GM18870 (cell line): ENCODE measurements around the gene SELENOO.

Experiments used
- ATAC-seq: cut with Tn5 transposase; IDR thresholded peaks from one replicate; pipeline ENCODE4 v1.9.1; 2021; ENCODE audit warnings: moderate library complexity; ENCODE audit not compliant: unreplicated experiment

Gene SELENOO

DNA sequence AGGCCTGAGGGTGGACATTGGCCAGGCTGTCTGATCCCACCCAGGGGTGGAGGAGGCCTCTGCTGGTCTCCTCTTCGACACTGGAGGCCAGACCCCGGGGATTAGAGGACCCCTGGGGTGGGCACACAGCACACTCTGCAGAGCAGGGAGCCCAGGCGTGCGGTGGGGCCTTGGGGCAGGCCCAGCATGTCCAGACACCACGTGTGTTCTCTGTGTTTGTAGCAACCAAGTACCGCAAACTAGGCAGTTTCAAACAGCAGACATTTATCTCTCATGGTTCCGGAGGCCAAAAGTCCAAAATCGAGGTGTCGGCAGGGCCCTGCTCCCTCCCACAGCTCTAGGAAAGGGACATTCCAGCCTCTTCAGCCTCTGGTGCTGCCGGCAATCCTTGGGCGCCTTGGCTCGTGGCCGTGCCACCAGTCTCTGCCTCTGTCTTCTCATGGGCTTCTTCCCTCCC lies 28.8 kb upstream of the SELENOO start:
- no peak for ATAC-seq

DNA sequence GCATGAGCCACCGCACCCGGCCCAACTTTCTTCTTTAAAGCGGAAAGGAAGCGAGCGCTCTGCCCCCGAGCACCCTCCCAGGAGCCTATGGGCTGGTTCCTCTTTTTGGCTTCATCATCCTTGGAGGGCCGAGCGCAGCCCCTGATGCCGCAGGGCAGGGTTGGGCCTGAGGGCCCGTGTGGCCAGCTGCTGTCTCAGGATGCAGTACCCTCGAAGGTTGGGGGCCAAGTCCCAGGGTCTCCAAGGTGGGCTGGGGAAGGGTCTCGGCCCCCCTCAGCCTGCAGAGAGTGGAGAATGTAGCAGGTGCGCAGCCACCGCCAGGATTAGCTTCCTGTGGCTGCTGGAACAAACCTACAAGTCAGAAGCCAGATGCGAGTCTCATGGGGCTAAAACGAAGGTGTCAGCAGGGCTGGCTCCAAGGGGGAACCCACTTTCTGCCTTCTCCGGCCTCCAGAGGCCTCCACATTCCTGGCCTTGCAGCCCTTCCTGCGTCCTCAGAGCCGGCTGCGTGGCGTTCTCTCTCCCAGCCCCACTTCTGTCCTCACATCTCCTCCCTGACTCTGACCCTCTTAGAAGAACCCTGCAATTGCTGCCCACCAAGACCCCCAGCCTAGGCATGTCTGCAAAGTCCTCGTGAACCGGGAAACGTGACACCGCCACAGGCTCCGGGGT lies 27.4 kb upstream of the SELENOO start:
- ATAC-seq: no peak

DNA sequence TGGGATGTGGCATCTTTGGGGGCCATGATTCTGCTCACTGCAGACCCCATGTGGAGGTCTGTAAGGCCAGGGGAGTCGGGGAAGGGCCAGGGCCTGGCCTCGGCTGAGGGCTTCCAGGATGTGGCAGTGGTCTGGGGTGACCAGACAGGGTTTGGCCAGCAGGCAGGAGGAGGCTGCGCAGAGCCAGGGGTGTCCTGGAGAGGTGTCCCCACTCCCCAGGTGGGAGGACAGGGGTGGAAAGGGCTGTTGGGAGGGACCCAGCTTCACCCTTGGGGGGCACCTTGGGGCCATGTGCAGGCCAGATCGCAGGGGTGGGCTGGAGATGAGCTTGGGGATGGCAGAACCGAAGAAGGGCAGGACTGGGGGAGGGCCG lies 26.8 kb upstream of the SELENOO start:
- ATAC-seq: no peak

DNA sequence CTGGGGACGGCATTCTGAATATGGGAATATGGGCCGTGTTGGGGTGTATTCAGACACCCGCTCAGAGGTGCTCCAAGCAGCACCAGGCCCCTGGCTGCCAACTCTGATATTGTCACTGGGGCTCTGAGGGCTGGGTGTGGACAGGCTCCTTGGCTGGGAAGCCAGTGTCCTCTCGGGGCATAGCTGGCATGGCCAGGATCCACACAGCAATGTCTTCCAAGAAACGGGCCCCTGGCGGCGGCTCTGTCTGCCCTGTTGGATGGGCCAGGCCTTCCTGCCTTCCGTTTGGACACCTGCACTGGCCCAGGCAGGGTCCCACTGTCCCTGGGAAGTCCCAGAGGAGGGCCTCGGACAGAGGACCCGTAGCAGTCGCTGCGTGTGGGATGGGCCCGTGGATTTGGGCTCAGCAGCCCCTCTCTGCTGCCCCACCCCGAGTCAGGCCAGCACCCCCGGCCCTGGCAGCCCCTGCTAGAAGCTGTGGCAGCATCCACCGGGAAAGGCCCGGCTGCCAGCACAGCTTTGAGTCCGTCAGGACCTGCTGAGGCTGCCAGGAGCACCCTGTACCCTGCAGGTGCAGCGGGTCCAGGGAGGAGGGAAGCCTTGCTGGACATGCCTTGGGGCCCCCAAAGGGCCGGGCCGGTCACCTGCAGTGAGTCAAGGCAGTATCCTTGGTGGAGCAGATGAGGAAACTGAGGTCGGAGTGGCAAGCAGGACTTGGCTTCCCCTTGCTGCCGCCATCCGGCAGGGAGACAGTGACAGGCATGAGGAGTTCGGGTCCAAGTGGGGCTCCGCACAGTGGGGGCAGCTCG lies 26.2 kb upstream of the SELENOO start:
- ATAC-seq: no peak

DNA sequence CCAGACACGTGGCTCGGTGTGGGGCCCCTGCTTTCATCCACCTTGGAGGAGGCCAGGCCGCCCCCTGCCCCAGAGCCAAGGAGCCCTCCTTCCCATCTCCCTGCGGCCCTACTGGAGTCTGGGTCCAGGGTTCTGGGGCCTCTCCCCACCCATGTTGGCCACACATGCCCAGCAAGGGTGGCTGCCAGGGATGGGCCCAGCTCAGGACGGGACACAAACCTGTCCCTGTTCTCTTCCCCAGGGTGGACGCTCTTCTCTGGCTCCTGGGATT lies 25.7 kb upstream of the SELENOO start:
- ATAC-seq: no peak

DNA sequence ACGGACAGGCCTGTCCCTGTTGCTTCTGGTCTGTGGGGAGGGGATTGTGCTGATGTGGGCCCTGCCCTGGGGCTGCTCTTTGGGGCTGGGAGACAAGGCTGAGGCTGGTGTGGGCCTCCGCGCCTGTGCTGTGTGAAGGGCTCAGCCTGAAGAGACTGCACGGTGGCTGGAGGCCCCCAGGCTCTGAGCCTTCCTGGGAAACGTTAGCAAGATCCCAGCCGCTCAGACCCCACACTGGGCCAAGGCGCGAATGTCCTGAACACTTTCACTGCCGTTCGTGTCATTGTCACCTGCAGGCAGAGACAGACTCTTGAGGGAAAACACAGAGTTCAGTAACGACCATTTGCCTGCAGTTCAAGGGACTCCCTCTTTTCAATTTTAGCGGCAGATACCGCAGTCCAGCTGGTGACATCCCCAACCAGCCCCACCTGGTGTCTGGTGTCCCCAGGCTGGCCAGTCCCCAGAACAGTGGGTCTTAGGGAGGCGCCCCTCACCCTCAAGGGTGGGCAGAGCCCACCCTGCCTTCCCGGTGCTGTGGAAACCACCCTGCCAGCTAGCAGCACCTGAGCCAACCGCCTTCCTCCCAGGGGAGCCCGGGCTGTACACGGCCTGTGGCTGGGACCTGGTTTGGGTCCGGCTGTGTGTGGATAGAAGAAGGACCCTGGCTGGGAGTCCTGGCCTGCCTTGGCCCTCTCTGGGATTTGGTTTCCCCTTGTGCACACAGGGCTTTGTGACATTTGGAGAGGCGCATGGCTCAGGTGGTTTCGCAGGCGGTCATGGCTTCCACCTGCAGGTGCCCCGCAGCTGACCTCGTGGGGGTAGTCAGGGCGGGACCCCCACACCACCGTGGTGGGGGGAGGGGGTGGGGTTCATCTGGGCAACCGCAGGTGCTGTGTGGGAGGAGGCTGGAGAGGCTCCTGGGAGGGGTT lies 24.6 kb upstream of the SELENOO start:
- no peak for ATAC-seq

DNA sequence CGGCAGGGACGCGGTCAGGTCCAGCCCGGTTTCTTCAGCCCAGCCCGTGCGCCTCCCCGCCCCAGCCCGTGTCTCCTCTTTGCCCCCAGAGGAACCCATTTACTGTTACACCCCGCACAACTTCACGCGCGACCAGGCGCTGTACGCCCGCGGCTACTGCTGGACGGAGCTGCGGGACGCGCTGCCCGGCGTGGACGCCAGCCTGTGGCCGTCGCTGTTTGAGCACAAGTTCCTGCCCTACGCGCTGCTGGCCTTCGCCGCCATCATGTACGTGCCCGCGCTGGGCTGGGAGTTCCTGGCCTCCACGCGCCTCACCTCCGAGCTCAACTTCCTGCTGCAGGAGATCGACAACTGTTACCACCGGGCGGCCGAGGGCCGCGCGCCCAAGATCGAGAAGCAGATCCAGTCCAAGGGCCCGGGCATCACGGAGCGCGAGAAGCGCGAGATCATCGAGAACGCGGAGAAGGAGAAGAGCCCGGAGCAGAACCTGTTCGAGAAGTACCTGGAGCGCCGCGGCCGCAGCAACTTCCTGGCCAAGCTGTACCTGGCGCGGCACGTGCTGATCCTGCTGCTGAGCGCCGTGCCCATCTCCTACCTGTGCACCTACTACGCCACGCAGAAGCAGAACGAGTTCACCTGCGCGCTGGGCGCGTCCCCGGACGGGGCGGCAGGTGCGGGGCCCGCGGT lies 23.8 kb upstream of the SELENOO start:
- no peak for ATAC-seq

DNA sequence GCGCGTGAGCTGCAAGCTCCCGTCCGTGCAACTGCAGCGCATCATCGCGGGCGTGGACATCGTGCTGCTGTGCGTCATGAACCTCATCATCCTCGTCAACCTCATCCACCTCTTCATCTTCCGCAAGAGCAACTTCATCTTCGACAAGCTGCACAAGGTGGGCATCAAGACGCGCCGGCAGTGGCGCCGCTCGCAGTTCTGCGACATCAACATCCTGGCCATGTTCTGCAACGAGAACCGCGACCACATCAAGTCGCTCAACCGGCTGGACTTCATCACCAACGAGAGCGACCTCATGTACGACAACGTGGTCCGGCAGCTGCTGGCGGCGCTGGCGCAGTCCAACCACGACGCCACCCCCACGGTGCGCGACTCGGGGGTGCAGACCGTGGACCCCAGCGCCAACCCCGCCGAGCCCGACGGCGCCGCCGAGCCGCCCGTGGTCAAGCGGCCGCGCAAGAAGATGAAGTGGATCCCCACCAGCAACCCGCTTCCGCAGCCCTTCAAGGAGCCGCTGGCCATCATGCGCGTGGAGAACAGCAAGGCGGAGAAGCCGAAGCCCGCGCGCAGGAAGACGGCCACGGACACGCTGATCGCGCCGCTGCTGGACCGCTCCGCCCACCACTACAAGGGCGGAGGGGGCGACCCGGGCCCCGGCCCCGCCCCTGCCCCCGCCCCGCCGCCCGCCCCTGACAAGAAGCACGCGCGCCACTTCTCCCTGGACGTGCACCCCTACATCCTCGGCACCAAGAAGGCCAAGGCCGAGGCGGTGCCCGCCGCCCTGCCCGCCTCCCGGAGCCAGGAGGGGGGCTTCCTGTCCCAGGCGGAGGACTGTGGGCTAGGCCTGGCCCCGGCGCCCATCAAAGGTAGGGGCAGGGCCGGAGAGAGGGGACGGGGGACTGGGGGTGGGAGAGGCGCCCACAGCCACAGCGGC lies 23.0 kb upstream of the SELENOO start:
- no peak for ATAC-seq

DNA sequence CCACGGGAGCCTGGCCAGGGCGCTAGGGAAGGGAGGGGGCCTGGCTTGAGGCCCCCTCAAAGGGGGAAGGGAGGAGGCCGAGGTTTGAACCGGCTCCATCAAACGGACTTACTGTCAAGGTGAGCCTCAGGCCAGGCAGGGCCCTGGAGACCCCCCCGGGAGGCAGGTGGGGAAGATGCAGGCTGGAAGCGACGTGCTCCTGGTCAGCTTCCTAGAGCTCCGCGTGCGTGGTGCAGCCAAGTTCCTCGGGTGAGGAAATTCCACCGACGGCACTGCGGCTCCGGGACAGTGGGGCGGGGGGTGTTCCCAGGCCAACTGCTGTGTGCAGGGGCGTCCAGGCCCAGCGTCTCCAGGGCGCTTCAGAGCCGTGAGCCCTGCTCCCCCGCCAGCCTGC lies 22.3 kb upstream of the SELENOO start:
- no peak for ATAC-seq

DNA sequence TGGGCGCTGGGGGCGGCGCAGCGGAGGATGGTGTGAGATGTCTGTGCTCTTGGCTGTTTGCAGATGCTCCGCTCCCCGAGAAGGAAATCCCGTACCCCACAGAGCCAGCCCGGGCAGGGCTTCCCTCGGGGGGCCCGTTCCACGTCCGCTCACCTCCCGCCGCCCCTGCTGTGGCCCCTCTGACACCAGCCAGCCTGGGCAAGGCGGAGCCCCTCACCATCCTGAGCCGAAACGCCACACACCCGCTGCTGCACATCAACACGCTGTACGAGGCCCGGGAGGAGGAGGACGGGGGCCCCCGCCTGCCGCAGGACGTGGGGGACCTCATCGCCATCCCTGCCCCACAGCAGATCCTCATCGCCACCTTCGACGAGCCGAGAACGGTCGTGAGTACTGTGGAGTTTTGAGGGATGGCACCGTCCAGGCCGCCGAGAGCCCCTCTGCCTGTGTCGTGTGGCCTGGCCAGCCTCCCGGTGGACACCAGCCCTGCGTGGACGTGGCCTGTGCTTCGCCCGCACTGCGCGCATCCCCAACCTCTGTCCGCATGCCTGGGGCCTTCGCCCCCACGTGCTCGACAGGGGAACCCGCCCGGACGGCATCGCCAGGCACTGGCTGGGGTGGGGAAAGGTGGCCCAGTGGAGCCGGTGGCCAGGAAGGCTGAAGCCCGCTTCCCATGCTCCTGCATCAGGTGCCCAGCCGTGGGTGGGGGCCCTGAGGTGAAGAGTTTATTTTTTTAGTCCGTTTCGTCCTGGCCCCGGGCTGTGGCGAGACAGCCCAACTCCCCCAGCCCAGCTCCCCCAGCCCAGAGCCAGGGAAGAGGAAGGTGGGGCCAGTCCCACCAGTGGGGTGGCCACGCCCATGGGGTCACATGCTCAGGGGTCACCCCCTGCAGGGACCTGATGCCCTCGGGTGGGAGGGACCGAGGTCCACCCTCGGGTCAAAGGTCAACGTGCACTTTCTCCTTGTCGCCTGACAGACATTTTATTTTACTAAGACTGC lies 21.6 kb upstream of the SELENOO start:
- no peak for ATAC-seq

DNA sequence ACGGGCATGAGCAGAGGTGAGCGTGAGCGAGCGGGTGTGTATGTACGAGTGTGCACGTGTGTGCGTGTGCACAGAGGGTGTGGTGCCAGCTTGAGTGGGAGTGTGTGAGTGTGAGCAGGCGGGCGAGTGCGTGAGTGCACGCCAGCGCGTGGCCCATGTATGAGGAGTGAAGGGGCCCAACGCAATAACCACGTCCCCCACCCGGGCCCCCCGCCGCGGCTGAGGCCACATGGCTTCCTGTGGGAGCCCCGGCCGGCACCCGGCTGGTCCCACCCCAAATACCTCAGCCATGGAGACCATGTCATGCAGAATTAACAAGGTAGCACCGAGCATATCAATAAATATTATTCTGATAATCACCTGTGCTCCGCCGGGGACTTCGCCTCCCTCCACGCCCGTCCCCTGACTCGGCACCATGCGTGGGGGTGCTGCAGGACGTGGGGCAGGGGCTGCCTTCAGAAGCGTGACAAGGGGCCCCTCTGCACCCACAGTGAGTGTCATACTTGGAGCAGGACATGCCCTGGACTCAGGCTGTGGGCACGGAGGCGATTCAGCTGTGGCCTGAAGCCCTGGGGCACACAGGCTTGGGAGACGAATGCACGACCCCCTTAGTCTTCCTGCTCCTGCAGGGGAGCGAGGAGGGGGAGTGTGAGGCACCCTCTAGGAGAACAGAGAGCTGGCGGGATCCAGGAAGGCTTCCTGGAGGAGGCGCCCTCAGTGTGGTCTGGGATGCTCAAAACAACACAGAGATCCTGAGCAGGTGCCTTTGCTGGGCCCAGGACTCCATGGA lies 20.7 kb upstream of the SELENOO start:
- ATAC-seq: no peak

DNA sequence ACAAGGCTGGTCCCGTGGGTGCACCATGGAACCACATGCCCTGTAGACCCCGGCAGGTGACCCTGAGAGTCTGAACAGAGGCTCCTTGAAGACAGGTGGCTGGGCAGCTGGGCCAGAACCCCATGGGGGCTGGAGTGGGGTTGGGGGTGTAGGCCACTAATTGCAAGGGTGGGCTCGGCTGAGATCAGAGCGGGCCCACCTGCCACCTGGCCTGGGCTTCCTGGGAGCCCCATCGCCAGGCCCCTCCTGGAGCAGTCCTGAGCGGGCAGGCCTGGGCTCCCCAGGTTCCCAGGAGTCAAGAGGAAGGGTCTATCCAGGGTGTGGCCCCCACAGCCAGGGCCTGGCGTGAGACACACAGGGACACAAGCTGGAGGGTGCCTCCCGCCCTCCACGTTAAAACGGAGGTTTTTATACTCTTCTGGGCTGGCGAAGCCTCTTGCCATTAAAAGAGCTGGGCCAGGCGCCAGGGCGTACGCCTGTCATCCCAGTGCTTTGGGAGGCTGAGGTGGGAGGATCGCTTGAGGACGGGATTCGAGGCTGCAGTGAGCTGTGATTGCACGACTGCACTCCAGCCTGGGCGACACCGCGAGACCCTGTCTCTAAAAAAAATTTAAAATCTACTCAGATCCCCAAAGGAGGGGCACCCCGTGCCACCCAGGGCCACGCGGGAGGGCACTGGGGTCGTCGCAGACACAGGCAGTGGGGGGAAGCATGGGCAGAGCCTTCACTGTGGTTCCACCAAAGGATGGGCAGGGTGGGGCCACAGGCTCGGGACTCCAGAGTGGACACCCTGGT lies 19.9 kb upstream of the SELENOO start:
- ATAC-seq: no peak

DNA sequence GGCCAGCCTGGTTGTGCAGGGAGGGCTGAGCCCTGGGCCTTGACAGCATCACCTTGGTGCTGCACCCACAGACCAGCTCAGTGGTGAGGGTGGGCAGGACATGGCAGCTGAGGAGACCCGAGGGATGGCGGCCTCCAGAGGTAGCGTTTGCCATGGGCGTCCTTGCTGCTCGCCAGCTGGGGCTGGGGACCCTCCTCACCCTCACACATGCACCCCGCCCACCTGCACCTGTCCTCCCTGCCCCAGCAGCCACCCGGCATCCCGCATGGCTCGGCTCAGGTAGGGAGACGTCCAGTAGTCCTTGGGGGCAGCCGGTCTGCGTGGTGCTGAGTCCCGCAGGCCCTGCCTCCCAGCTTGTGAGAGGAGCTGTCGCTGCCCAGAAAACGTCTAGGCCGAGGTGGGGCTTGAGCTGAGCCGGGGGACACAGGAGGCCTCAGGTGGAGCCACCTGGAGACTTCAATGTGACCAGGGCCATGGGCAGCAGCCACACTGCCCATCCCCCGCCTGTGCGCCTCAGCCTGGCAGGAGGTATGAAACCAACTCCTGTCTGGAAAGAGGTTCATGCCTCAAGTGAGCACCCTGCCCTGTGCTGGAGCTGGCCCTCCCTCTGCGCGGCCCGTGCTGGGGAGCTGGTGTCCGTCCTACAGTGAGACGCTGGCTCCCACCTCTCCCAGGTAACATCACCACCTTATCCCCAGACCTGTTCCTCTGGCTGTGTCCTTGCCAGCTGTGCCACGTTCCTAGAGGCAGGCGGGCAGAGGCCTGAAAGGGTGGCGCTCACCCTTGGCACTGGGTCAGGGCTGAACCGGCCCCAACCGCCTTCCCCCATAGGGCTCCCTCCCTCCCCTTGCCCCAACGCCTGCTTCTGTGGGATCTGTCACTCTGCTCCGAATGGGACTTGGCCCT lies 18.4 kb upstream of the SELENOO start:
- no peak for ATAC-seq

DNA sequence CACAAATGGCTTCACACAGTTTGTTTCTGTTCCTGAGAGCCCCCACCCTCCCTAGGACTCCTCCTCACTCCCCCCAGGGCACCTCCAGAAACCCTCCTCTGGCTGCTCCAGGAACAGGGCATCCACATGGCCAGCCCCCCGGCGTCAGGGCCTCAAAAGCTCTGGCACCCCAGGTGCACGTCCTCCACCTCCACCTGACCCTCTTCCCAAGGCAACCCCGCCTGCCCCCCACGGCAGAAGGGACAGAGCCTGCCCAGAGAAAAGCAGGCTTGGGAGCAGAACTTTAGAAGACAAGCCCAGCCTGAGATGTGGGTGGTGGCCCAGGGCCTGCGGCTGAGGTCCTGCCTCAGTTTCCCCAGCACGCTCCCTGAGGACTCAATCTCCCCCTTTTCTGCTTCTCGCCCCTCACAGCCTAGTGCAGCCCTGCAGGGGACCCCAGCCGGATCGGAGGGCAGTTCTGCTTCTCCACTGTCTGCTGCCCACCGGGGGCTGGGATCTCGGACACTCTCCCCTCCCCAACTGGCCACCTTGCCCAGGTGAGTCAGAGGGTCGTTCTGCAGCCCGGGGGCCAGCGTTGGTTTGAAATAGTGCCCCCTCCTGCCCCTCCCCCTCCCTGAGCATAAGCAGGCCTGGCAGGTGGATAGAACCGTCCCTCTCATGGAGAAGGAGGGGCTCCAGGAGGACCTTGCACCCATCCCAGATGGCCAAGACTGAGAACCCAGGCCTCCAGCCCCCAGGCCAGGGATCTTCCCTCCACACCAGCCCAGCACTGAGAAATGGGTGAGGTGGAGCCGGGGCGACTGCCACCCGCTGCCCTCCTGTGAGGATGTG lies 17.5 kb upstream of the SELENOO start:
- no peak for ATAC-seq
